ENCODE measurements around the gene PTGES3. TPM values are rescaled to one million over a fixed set of nuclear protein-coding genes. Genes with fewer than 3 reads are reported as not detected.
"Not testable (repeated sequence)": the region's sequence is repeated elsewhere in the genome, so short reads cannot be mapped to it uniquely, and the experiment has no call there.

The PTGES3 gene
- polyA plus RNA-seq, 1 donor: 349 TPM

DNA sequence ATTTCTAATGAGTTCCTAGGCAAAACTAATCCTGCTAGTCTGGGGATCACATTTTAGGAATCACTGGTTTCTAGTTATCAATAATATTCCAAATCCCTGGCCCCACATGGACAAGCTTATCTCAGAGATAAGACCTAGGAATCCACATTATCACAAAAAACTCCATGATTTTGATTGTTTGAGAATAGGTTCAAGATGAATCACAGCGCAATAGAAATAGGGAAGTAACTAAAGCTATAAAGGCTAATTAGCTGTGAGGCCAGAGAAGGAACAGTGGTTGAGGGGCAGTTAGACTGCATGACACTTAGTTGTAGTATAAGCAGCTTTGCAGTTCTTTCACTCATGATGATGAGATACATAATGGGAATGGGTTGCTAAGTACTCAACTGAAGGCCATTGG, 29.2 kb downstream of the PTGES3 start:
- DNase-seq: no peak

DNA sequence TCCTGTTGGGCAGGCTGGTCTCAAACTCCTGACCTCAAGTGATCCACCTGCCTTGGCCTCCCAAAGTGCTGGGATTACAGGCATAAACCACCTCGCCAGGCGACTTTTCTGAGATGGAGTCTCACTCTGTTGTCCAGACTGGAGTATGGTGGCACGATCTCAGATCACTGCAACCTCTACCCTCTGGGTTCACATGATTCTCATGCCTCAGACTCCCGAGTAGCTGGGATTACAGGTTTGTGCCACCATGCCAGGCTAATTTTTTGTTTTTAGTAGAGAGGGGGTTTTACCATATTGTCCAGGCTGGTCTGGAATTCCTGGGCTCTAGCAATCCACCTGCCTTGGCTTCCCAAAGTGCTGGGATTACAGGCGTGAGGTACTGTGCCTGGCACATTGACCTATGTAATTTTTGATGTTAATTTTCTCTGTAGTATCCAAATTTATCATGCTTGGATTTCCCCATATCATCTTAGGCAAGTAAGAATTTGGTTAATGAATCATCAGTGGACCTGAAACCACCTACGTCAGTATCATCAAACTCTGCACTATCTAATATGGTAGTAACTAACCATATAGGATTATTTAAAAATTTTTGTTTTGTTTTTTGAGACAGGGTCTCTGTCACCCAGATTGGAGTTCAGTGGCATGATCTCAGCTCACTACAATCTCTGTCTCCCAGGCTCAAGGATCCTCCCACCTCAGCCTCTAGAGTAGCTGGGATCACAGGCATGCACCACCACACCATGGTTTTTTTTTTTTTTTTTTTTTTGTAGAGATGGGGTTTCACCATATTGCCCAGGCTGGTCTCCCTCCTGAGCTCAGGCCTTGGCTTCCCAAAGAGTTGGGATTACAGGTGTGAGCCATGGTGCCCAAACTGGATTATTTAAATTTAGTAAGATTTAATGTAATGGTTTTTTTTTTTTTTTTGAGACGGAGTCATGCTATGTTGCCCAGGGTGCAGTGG, 30.4 kb downstream of the PTGES3 start:
- DNase-seq: no peak

DNA sequence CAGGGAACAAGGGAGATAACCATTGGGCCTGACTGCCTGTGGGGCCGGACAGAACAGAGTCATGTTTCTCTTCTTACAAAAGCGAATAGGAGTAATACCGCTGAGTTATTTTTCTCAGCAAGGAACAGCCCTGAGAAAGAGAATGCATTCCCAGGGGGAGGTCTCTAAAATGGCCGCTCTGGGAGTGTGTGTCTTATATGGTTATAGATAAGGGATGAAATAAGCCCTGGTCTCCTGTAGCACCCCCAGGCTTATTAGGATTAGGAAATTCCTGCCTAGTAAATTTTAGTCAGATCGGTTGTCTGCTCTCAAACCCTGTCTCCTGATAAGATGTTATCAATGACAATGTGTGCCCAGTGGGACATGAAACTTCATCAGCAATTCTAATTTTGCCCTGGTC, 34.3 kb downstream of the PTGES3 start:
- DNase-seq: not testable (repeated sequence)

DNA sequence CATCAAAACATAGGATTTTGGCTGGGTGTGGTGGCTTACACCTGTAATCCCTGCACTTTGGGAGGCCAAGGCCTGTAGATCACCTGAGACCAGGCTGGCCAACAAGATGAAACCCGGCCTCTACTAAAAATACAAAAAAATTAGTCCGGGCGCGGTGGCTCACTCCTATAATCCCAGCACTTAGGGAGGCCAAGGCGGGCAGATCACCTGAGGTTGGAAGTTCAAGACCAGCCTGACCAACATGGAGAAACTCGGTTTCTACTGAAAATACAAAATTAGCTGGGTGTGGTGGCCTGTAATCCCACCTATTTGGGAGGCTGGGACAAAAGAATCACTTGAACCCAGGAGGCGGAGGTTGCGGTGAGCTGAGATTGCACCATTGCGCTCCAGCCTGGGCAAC, 40.1 kb downstream of the PTGES3 start:
- DNase-seq: not testable (repeated sequence)

DNA sequence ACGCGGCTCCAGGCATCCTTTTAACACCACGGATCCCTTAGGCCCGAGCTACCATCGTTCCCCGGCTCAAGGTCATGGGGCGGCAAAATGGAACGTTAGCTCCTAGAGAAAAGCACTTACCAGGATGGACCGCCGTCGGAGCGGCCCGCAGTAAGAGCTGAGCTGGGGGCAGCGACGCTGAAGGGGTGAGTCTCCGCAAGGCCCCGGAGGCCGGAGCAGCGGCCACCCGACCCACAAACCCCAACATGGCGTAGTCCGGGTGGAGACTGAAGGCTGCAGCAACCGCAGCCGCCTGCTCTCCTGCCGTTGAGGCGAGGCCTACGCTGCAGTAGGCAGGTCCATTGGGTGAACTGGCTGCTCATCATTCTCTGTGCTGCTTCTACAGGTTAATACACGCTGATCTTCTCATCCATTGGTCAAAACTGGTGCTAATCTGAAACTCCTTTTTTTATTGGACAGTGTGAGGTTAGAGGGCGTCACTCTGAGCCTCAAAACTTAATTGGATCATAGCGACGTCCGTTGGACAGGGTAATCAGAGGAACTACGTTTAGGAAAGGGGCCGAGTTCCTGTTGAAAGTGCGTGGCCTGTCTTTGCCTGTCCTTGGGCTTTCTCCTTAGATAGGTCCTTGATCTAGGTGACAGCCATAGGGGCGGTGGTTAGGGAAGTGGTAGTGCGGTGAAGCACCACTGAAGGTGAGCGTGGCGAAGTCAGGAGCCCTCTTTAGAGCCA, 42.2 kb downstream of the PTGES3 start, which contains the start of gene ATP5F1B:
TSS of gene ATP5F1B (minus strand) at position 268 of the 730 bp plus-strand sequence. CDS start at position 247, 21 bp downstream.
- DNase-seq: peak; percentile 100

DNA sequence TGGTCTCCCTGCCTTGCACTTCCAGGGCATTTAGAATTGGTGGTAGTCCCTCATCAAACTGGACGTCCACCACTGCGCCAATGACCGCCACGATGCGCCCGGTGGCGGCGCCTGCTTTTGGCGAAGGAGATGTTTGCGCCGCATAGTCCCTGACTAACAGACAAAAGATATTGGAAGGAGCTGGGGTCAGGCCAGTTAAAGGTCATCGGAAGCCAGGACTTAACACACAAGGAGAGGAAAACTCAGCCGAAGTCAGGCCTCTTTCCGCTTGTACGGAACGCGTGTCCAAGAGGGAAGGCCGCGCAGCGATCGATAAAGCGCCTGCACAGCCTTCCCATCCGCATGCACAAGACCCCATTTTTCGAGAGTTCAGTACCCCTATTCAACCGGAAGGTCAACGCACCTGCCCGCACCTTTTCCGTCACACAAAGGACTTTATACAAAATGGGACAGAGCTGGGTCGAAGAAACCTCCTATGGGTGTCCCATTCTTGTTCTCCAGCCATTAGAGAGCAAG, 42.8 kb downstream of the PTGES3 start:
- DNase-seq: no peak

DNA sequence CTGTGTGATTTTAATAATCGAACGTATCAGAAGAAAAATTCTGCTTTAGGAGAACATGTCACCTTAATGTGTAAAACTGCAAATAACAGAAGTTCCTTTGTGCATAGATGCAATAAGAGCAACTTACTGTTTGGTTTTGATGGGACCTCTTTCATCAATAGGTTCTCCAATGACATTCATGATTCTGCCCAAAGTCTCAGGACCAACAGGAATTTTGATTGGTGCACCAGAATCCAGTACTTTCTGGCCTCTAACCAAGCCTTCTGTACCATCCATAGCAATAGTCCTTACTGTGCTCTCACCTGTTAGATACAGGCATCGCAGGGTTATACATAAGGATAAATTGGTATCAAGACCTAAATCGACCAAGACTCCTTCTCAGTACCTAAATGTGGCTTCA, 43.4 kb downstream of the PTGES3 start:
- DNase-seq: no peak

DNA sequence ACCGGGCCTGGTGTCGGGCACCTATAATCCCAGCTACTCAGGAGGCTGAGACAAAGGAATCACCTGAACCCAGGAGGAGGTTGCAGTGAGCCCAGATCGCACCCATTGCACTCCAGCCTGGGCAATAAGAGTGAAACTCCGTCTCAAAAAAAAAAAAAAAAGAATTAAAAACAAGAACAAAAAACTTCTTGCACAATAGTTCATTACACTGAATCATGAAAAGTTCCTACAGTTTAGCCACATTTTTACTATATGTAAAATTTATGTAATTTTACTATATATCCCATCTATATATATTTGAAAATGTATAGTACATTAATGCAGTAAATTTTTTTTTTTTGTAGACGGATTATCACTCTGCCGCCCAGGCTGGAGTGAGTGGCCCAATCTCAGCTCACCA, 46.9 kb downstream of the PTGES3 start:
- DNase-seq: no peak

DNA sequence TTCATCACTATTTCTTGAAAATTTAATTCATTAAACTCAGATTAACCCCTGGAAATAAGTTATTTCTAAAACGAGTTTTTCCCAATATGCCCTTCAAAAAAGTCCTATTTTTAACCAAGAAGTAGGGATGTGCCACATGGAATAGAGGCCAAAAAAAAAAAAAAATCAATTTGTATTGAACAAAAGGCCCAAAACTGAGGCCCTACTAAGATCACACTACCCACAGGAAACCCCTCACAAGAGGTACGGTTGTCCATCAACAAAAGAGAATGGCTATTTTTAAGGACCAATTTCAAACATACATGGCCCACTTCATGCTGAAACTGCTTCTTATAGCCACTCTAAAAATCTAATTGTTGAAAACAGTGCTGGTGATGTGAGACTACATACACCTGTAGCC, 50.5 kb downstream of the PTGES3 start:
- DNase-seq: no peak

DNA sequence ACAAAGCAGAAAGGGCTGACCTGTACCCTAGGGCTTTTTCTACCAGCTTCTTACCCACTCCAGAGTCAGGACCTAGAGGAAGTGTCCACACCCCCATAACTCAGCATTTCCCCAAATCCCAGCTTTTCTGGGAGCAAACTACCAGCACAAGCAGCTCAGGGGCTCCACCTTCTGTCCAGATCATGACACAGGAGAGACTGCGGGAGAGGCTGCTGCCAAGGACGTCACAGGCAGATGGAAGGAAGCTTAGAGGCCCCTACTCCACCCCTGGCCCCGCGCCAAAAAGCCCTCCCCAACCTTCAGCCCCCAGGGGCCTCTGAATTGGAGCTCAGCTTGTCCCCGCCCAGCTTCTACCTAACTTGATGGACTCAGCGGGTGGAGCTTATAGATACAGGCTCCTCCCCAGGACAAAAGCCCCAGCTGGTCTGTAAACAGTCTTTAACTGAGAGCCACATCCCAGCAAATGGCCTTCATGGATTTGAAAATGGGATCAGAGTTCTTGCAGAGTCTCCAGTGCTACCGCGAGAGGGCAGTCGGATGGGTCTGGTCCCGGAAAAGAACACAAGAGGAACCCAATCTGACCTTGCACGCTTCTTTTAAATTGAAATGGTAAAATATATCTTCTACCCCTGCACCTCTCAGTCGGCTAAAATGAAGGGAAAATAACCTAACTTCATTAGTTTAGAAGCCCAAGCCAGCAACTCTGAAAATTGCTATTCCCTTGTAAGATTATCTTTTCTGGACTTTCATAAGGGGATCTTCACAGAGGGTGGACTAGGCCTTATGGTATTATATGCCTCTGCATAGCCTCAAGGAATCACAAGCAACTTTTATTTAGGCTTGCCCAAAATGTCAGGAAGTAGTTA, 51.2 kb downstream of the PTGES3 start:
- peak; percentile 99 for DNase-seq

DNA sequence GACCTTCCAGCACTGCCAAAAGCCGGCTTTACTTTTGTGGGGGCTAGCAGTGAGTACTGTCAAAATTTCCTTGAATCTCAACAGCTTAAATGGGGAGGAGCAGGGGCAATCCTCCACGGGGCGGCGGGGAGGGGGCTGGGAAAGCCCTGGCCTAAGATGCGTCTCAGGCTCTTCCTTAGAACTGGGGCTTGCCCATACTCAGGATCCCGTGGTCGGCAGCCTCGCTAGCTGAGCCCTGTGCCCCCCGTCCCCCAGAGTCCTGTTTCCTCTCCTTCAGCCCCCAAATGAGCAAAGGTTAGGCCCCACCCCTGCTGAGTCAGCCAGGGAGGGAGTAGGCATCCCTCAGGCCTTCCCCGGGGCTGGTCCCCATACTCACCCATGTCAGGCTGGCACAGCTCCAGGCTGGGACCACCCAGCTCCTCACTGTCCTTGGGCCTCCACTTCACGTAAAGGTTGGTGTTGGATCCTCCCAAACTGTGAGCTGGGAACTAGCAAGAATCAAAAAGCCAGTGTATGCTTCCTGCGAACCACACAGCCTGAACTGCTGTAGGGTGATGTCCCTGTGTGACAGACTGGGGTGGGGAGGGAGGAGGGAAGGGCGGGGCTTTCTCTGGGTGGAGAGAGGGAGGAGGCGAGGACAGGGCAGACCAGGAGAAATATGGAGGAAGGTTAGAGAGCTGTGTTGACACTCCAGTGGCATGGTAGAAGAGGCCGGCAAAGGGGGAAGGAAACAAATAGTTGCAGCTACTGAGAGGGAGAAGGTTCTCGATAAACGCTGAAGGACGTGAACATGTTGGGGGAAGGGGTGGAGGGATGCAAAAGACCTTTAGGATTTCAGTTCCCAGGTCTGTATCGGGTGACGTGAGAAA, 52.0 kb downstream of the PTGES3 start:
- peak; percentile 84 for DNase-seq

DNA sequence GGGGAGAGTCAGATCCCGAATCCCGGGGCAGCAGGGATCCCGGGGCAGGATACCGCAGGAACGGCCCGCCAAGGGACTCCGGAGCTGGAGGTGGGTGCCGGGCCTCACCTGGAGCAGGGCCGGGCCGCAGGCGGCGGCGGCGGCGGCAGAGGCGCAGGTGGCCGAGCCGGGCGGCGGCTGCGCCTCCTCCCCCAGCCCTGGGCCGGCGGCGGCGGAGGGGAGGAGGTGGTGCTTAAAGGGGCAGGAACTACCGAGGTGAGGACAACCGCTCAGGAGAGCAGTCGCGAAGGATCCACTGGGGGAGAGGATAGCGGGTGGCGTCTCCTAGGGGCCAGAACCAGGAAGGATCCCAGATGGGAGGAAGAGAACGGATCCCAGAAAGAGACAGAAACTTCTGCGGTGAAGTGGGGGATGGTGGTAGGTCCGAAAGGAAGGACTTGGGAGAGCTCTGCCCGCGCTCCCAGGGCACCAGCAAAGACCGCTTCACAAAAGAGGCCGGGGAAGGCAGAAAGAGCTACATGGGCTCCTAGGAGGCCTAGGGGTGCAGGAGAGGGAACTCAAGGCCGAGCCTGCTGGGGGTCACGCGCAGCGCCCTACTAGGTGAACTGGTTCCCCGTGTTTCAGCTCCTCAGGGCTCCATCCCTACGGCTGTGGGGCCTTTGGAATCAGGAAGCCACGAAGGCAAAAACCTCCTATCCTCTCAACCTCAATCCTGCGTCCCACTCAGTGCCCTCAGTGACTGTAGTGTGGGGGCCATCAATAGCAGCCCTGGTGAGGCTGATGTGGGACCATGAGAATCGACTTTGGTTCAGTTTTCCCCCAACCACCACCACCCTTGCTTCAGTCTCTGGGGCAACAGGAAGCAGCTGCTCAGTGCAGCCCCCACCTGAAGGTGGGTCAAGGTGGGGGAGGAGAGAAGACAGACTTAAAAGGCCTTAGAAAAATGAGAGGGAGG, 53.0 kb downstream of the PTGES3 start:
- DNase-seq: no peak

DNA sequence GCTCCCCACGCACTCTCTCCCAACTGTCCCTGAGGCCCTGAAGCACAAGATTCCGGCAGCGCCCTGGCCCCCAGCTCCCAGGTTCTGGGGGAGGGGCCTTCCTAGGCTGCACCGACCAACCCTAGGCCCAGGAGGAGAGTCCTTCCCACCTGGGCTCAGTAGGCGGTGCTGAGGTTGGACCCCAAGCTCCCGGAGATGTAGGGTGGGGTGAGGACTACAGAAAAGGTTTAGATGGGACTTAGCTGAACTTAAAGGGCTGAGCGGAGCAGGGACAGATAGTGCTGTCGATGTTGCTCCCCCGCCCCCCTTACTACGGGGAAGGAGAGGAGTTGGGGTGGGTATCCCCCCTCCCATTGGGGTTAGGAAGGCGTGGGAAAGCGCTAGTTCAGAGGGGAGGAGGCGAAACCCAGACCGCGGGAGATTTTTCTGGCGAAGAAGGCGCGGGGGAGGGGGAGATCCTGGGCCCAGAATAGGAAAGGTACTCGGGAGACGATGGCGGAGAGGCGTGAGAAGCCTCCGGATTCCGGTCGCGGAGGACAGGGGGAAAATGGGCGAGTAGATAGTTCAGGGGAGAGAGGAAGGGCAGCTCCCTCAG, 53.7 kb downstream of the PTGES3 start:
- peak; percentile 72 for DNase-seq

DNA sequence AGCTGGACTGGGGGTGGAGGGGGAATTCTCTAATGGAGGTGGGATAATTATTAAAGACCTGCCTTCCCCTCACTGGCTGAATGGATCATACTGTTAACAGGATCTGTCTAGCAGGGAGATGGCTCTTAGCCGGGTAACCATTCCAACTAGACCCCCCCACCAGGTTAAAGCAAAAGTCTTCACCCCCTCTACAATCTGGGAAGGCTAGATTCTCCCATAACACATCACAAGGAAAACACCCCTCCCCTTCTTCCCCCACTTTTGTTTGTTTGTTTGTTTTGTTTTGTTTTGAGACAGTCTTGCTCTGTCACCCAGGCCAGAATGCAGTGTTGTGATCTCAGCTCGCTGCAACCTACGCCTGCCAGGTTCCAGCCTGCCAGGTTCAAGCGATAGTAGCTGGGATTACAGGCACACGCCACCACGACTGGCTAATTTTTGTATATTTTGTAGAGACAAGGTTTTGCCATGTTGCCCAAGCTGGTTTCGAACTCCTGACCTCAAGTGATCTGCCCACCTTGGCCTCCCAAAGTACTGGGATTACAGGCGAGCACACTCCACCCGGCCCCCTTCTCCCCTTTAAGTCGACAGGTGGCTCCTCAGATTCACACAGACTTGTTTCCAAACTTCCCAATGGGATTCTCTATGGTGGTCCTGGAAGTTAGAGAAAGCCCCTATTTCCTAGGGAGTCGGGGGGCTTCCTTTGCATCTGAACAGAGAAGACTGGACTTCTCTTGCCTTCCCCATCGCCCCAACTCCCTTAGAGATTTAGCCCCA, 54.4 kb downstream of the PTGES3 start:
- DNase-seq: no peak

DNA sequence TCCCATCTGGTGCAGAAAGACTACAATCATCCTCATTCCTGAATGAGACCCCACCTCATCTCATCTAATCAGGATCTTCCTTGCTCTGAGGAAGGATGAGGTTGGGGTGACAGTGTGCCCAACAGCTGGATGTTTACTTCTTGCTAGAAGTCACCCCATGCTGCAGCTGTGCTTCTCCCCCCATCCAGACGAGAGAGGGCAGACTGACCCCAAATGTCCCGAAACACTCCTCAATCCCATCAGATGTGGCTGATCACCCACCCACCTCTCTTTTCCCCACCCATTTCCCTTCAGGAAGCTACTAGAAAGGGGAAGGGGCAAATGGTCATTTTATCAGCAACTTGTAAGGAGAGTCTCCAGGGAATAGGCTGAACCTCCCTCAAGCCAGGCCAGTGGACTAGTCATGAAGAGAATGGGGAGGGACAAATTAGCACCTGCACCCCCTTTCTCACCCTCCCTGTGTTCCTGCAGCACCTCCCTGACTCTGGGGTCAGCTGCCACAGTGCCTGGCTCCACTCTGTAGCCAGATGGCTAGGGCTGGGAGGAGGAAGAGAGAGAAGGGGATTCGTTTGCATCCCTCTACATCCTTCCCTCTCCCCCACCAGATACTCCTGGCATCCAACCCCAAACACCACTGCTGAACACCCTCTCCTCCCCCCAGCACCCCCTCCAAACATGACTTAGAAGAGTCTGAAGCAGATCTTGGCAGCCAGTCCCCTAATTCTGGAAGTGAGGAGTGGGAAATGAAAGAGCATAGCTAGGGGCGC, 55.2 kb downstream of the PTGES3 start:
- DNase-seq: no peak

DNA sequence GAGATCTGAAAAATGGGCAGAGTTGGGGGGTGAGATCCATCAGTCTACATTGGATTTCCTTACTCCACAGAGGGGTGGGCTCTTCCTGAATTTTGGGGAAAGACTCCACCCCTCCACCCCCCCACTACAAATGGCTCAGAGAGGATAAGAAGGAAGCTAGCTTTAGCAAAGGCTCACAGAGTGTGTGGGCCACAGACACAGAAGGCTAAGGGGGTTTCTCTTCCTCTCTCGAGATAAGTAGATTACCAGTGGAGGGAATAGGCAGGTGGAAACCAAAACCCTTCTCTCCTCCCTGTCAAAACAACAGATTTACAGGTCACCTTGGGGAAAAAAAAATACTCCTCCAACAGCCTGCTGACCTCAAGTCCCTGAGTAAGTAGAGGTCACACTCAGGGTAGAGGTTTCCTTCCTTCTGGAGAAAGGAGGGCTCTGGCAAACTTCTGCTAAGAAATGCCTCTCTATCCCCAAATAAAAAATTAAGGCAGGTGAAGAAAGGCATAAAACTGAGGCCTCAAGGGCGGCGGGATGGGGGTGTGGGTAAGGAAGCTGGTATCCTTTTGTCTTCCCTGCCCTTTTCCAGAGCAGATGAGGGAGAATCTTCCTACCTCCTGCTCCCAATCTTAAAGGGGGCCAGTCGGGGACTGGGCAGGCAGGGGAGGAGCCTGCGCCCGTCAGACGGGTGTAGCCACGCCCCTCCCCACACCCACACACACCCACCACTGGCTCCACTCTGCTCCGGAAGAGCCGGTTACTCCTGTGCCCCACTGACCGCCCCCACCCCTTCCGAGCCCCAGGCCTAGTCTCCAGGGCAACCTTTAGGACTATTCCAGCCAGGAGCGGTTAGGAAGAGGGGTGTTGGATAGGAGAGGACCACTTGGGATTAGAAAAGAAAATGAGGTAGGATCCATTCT, 56.0 kb downstream of the PTGES3 start:
- no peak for DNase-seq
